Spleen (tissue), 11 donors: Measurements from ENCODE around the gene B4GALT4. TPM values are rescaled to one million over a fixed set of nuclear protein-coding genes. Genes with fewer than 3 reads are reported as not detected.
"Not testable (repeated sequence)": the region's sequence is repeated elsewhere in the genome, so short reads cannot be mapped to it uniquely, and the experiment has no call there.

Source experiments
- DNase-seq: peaks from one replicate; pipeline ENCODE4 v3.0.0-alpha.2; 2020
- H3K27ac ChIP-seq, 8 donors: fragments of 200-600 bp; sonication (generic) in 7 of 8; 1 replicate in 4 of 8; 2 replicates in 4 of 8; pipeline versions ENCODE4 v1.5.0 to v1.8.0; 2016 to 2021; ENCODE audit warnings: inconsistent platforms in 4 of 8, mild to moderate bottlenecking in 4 of 8, moderate library complexity in 1 of 8
- H3K27me3 ChIP-seq, 7 donors: fragments of 200-600 bp; sonication (generic) in 6 of 7; replicated peaks in 1 of 7; 1 replicate in 4 of 7; 2 replicates in 3 of 7; pipeline versions ENCODE4 v1.5.0 to v1.8.0; 2016 to 2021; ENCODE audit warnings: inconsistent platforms in 3 of 7, mild to moderate bottlenecking in 1 of 7
- H3K36me3 ChIP-seq, 6 donors: fragments of 200-600 bp; sonication (generic) in 5 of 6; 1 replicate in 4 of 6; 2 replicates in 2 of 6; pipeline versions ENCODE4 v1.5.0 to v1.8.0; 2016 to 2021; ENCODE audit warnings: inconsistent platforms in 2 of 6
- H3K4me1 ChIP-seq, 6 donors: fragments of 200-600 bp; sonication (generic) in 5 of 6; 1 replicate in 3 of 6; 2 replicates in 3 of 6; pipeline versions ENCODE4 v1.5.0 to v1.8.0; 2016 to 2021; ENCODE audit warnings: inconsistent platforms in 3 of 6
- H3K4me3 ChIP-seq, 8 donors: fragments of 200-600 bp; sonication (generic) in 7 of 8; 1 replicate in 4 of 8; 2 replicates in 4 of 8; pipeline versions ENCODE4 v1.5.0 to v1.8.0; 2016 to 2021; ENCODE audit warnings: inconsistent platforms in 4 of 8, mild to moderate bottlenecking in 4 of 8, moderate library complexity in 2 of 8
- H3K9me3 ChIP-seq, 8 donors: fragments of 200-600 bp; sonication (generic) in 7 of 8; 1 replicate in 4 of 8; 2 replicates in 4 of 8; pipeline versions ENCODE4 v1.5.0 to v1.8.0; 2016 to 2021; ENCODE audit warnings: inconsistent platforms in 4 of 8
- POLR2A ChIP-seq, 3 donors: fragments of 450-650 bp; IDR thresholded peaks; one replicate each; pipeline ENCODE4 v1.5.1; 2017; ENCODE audit warnings: antibody characterized with exemption in 3 of 3, mild to moderate bottlenecking in 1 of 3
- POLR2AphosphoS5 ChIP-seq, 3 donors: sonication (generic); formaldehyde crosslinking; IDR thresholded peaks; one replicate each; pipeline ENCODE4 v1.5.1; 2017; ENCODE audit warnings: antibody characterized with exemption in 3 of 3
- WGBS, 5 donors: extraction: QIAGEN DNeasy Blood & Tissue Kit in 3 of 5; methylation state at CpG; one replicate each; pipeline versions ENCODE4 v1.1.5 to v1.1.7; 2013 to 2018; 5-methylcytosine and 5-hydroxymethylcytosine counted together
- intact Hi-C: fragments of 100-400 bp; cut with DNase I; formaldehyde crosslinking; loops from one replicate; pipeline ENCODE4 v1.15.0; 2023; ENCODE audit warnings: low total_unique reads
- polyA plus RNA-seq, 3 donors: library from polyadenylated mRNA; stranded (reverse); fragments of 200-250 nt; gene quantifications; one replicate each; pipeline ENCODE4 v1.2.1, GENCODE V29; 2013
- total RNA-seq, 7 donors: library from RNA; depleted of rRNA in 3 of 7; stranded (reverse); fragments of >200 nt in 3 of 7; fragmentation: NEBNext Ultra II Directional in 4 of 7; extraction: Animal tissue kit (Norgen Biotek cat#: 25700) in 4 of 7; gene quantifications; one replicate each; pipeline versions ENCODE4 v1.1.0 to v1.2.1, GENCODE V29; 2016 to 2021
- TF ChIP-seq, protein P1 (sequence below), 11 experiments: fragments of 200-600 bp in 7 of 11; fragments of 450-650 bp in 4 of 11; sonication (generic) in 4 of 11; IDR thresholded peaks in 8 of 11; conservative IDR thresholded peaks in 3 of 11; 1 replicate in 7 of 11; 2 replicates in 4 of 11; pipeline versions ENCODE4 v1.4.0 to v1.8.0; 2016 to 2021; ENCODE audit warnings: antibody characterized with exemption in 11 of 11, inconsistent platforms in 4 of 11, mild to moderate bottlenecking in 1 of 11
- donor health status: healthy with polysubstance abuse.
- donor health status: DM: no; HTN: no; CAD: no; lungs with moderate emphysema.
- donor health status: DM: no; HTN: no; CAD: no.
- donor health status: Bipolar disorder and iron deficiency.
- donor health status: healthy.
- donor health status: DM: no; HTN: no; CAD: no.
- donor health status: DM: yes; HTN: yes; CAD: no.

B4GALT4 gene
- total and polyA plus RNA-seq, 10 donors, result 7.6 to 26.2 (median 15.2) TPM

DNA sequence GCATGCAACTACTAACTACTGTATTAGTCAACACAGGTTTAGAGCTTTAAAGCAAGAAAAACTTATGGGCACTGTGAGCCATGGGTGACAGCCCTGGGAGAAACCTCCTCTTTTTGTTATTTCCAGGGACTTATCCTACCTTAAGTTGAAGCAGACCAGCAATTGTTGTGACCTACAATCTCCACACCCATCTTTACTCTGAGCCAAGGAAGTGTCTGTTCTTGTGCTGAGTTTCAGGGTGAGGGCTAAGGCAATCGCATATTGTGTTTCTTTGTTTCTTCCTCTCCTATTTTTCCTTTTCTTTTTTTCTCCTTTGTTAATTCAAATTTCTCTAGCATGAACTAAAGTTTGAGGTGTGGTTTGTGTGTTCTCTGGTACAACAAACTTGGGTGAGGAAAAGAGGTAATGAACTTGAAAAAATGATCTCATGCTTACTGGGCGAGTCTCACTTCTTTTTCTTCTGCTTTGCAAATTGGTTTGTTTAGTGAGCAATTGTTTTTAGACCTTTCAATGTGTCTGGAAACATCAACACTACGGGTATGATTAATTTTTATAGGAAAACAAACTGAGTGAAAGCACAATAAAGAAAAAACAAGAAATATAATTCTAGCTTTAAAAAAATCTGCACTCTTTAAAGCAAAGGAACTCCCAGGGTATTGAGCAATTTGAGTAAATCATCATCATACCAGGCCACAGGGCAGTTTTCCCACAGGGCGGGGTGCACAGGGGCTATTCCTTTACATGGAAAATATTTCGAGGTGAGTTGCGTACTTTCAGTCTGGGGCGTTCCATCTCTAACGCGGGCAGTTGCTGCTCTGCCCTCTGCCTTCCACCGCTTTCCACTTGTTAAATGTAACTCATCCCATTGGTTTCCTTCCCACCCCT lies 64.6 kb downstream of the B4GALT4 start:
- intact Hi-C loops, result no loop called here
- no peak for TF ChIP-seq POLR2A (IDR thresholded peaks at IDR 0.05)
- no peak for TF ChIP-seq POLR2AphosphoS5 (IDR thresholded peaks at IDR 0.05)
- TF ChIP-seq, protein P1, sequence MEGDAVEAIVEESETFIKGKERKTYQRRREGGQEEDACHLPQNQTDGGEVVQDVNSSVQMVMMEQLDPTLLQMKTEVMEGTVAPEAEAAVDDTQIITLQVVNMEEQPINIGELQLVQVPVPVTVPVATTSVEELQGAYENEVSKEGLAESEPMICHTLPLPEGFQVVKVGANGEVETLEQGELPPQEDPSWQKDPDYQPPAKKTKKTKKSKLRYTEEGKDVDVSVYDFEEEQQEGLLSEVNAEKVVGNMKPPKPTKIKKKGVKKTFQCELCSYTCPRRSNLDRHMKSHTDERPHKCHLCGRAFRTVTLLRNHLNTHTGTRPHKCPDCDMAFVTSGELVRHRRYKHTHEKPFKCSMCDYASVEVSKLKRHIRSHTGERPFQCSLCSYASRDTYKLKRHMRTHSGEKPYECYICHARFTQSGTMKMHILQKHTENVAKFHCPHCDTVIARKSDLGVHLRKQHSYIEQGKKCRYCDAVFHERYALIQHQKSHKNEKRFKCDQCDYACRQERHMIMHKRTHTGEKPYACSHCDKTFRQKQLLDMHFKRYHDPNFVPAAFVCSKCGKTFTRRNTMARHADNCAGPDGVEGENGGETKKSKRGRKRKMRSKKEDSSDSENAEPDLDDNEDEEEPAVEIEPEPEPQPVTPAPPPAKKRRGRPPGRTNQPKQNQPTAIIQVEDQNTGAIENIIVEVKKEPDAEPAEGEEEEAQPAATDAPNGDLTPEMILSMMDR (IDR thresholded peaks at IDR 0.05 in 8 of 11, conservative IDR thresholded peaks at IDR 0.05 in 3 of 11), result no peak

DNA sequence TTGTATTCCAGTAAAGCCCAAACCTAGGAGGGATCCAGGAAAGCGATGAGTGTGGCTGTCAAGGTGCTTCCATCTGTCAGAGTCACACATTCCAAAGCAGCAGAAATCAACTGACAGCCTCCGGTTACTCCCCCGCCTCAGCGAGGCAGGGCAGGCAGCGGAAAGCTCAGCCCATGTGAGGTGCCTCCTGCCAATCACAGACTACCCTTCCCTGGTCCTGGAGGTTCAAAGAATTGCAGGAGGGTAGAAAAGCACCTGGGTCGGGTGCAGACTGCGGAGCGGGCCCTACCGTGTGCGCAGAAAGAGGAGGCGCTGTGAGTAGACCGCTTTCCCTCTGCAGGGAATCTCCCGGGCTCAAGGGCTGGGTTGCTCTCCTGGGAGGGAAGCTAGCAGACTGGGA lies 67.4 kb downstream of the B4GALT4 start, which contains the start of gene UPK1B:
UPK1B (plus strand) TSS at position 274 of the 400 bp plus-strand sequence. CDS start 13,144 bp downstream, outside the sequence.
- WGBS, 5 donors, result 38 to 59% (median 42%) methylated on average over 13 of the region's 13 CpGs
- Histone ChIP-seq H3K4me1 (no peaks in the 10 kb centered on the region), H3K27ac (no peak within 1 kb of the TSS), H3K27me3 (peaks cover 0 to 7% (median 0%) of the 10 kb centered on the region in 7 donors), H3K9me3 (no peaks in the 10 kb centered on the region), H3K36me3 (no peaks in the 10 kb centered on the region), H3K4me3 (no peak within 1 kb of the TSS)
- TF ChIP-seq POLR2A (IDR thresholded peaks at IDR 0.05) (no peak), POLR2AphosphoS5 (IDR thresholded peaks at IDR 0.05) (no peak)
- TF ChIP-seq, protein P1 (IDR thresholded peaks at IDR 0.05 in 8 of 11, conservative IDR thresholded peaks at IDR 0.05 in 3 of 11), result no peak
- intact Hi-C loops, result no loop called here
- no peak for DNase-seq

More for the DNA sequence above, 64.6 kb downstream of the B4GALT4 start:
- no peak overlapping the region for H3K4me3 ChIP-seq
- H3K9me3 ChIP-seq, result no peaks in the 10 kb centered on the region
- peaks cover 0 to 11% (median 0%) of the 10 kb centered on the region in 7 donors for H3K27me3 ChIP-seq
- H3K27ac ChIP-seq, result no peak overlapping the region
- H3K4me1 ChIP-seq, result no peaks in the 10 kb centered on the region
- WGBS, 5 donors, result 82 to 87% (median 85%) methylated on average over 10 of the region's 10 CpGs
- DNase-seq, result no peak
- no peaks in the 10 kb centered on the region for H3K36me3 ChIP-seq

DNA sequence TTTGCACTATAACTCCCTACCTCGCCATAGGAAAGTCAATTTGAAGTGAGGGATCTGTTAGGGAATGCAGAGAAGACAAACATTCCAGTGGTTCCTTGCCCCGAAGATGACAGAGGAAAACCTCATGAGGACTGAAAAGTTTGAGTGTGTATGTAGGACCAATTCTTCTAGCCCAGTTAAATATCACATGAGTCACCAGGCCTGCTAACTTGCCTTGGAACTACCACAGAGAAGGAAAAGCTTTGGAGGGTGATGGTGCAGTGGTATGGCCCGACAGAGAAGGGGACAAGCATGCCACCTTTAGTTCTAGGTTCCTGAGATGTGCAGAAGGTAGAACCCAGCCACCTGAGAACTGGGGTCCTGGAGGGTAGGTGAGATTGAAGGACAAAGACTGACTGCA lies 69.9 kb downstream of the B4GALT4 start:
- no peaks in the 10 kb centered on the region for H3K36me3 ChIP-seq
- 78 to 90% (median 86%) methylated on average over 3 of the region's 3 CpGs for WGBS, 5 donors
- DNase-seq, result no peak
- no peaks in the 10 kb centered on the region for H3K27me3 ChIP-seq
- H3K27ac ChIP-seq, result no peak overlapping the region
- TF ChIP-seq, protein P1 (IDR thresholded peaks at IDR 0.05 in 8 of 11, conservative IDR thresholded peaks at IDR 0.05 in 3 of 11), result no peak
- TF ChIP-seq POLR2A (IDR thresholded peaks at IDR 0.05) (no peak), POLR2AphosphoS5 (IDR thresholded peaks at IDR 0.05) (no peak)
- H3K9me3 ChIP-seq, result no peaks in the 10 kb centered on the region
- intact Hi-C loops, result no loop called here
- no peaks in the 10 kb centered on the region for H3K4me1 ChIP-seq
- H3K4me3 ChIP-seq, result no peak overlapping the region

DNA sequence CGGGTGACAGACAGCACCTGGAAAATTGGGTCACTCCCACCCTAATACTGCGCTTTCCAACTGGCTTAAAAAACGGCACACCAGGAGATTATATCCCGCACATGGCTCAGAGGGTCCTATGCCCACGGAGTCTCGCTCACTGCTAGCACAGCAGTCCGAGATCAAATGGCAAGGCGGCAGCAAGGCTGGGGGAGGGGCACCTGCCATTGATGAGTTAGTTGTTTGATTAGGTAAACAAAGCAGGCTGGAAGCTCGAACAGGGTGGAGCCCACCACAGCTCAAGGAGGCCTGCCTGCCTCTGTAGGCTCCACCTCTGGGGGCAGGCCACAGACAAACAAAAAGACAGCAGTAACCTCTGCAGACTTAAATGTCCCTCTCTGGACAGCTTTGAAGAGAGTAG lies 75.9 kb downstream of the B4GALT4 start:
- WGBS, 5 donors, result 78 to 93% (median 83%) methylated on average over 9 of the region's 9 CpGs
- H3K4me3 ChIP-seq, intact Hi-C loops, H3K27me3 ChIP-seq, H3K4me1 ChIP-seq, H3K36me3 ChIP-seq, H3K27ac ChIP-seq, DNase-seq: not testable (repeated sequence)
- H3K9me3 ChIP-seq, result peaks cover 0 to 11% (median 1%) of the 10 kb centered on the region in 8 donors

Other genes with a start within 250 kb of the B4GALT4 start
- gene IGSF11, start 206.0 kb downstream of the B4GALT4 start, total RNA-seq, result 1 to 10 TPM in 1 of 7 donors, under 1 TPM in 2, not detected in 4; 0.23 to 1.1 (median 0.40) TPM
- gene IGSF11, start 206.0 kb downstream of the B4GALT4 start, polyA plus RNA-seq, result under 1 TPM; 0.05 to 0.38 (median 0.11) TPM
- not detected for gene TEX55, start 94.7 kb downstream of the B4GALT4 start, total RNA-seq
- not detected for gene TEX55, start 94.7 kb downstream of the B4GALT4 start, polyA plus RNA-seq
- gene UPK1B, start 67.3 kb downstream of the B4GALT4 start, total RNA-seq, result not detected
- not detected for gene UPK1B, start 67.3 kb downstream of the B4GALT4 start, polyA plus RNA-seq
- gene ARHGAP31, start 53.5 kb upstream of the B4GALT4 start, total RNA-seq, result 10 to 100 TPM; 23.6 to 38.0 (median 29.1) TPM
- 1 to 10 TPM; 2.0 to 5.2 (median 2.3) TPM for gene ARHGAP31, start 53.5 kb upstream of the B4GALT4 start, polyA plus RNA-seq
- 10 to 100 TPM; 36.0 to 80.5 (median 42.3) TPM for gene TMEM39A, start 222.7 kb upstream of the B4GALT4 start, total RNA-seq
- 1 to 10 TPM; 4.9 to 5.9 (median 5.4) TPM for gene TMEM39A, start 222.7 kb upstream of the B4GALT4 start, polyA plus RNA-seq
- gene POGLUT1, start 228.1 kb upstream of the B4GALT4 start, total RNA-seq, result 10 to 100 TPM; 15.3 to 26.0 (median 24.3) TPM
- 10 to 100 TPM; 11.1 to 17.0 (median 12.6) TPM for gene POGLUT1, start 228.1 kb upstream of the B4GALT4 start, polyA plus RNA-seq